ENCODE data around the gene PRKN. TPM values are rescaled to one million over a fixed set of nuclear protein-coding genes. Genes with fewer than 3 reads are reported as not detected.
A peak's percentile ranks its signal among the peaks of the same experiment; 100 is the strongest.

Gene PRKN
- total and polyA plus RNA-seq, 8 donors = 0.82 to 7.2 (median 2.9) TPM

GRCh38 chr6:162670345-162670744 is 57.2 kb downstream of the PRKN start:
- peak overlapping the region in 1 of 4 donors; percentile 10 for H3K27ac ChIP-seq
- no peaks in the 10 kb centered on the region for H3K36me3 ChIP-seq
- TF ChIP-seq CTCF (IDR thresholded peaks at IDR 0.05) = no peak
- intact Hi-C loops (cut with DNase I) = no loop called here
- peak in 2 of 6 donors; percentile 4 to 10 for DNase-seq
- peak in 3 of 4 donors; percentile 63 to 85 (median 74) for ATAC-seq
- no peak for FAIRE-seq
- H3K4me1 ChIP-seq = peaks cover 3 to 8% (median 8%) of the 10 kb centered on the region in 3 donors
- 16 to 18% methylated on average over 3 of the region's 3 CpGs for WGBS, 2 donors
- H3K9me3 ChIP-seq = no peaks in the 10 kb centered on the region
- no peak overlapping the region for H3K4me3 ChIP-seq
- H3K27me3 ChIP-seq = no peaks in the 10 kb centered on the region

DNA sequence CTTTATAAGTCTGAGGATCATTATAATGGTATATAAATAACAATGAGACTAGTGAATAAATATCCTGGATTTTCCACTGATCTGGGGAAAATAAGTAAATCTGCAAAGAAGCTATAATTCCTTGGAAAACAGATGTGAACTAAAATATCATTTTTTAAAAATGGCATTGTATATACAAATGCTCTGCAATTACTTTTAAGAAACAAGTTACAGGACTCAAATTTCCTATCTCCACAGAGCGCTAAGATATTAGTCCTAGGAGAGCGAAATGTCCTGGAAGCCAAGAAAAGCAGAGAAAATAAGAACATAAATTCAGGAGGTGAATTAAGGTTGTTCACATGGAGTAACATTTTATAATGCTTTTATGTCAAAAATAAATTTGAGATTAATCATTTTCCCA is 61.3 kb downstream of the PRKN start:
- FAIRE-seq (no peak), ATAC-seq (no peak), DNase-seq (no peak)
- H3K4me3 ChIP-seq = no peak overlapping the region
- H3K27ac ChIP-seq = no peak overlapping the region
- no peaks in the 10 kb centered on the region for H3K27me3 ChIP-seq
- H3K36me3 ChIP-seq = no peaks in the 10 kb centered on the region
- H3K4me1 ChIP-seq = peaks cover 3 to 8% (median 8%) of the 10 kb centered on the region in 3 donors
- no peak for TF ChIP-seq CTCF (IDR thresholded peaks at IDR 0.05)
- no peaks in the 10 kb centered on the region for H3K9me3 ChIP-seq
- WGBS, 2 donors = 94 to 100% methylated on average over 2 of the region's 2 CpGs
- intact Hi-C loops (cut with DNase I) = no loop called here

- FAIRE-seq = no peak
- intact Hi-C loops (cut with DNase I) = no loop called here
- 85 to 90% methylated on average over 2 of the region's 2 CpGs for whole genome bisulfite sequencing, 2 donors
- Histone ChIP-seq H3K27ac (no peak overlapping the region), H3K4me3 (no peak overlapping the region), H3K27me3 (no peaks in the 10 kb centered on the region), H3K9me3 (no peaks in the 10 kb centered on the region), H3K36me3 (no peaks in the 10 kb centered on the region), H3K4me1 (no peaks in the 10 kb centered on the region)
- DNase-seq = no peak
- no peak for TF ChIP-seq CTCF (IDR thresholded peaks at IDR 0.05)
- ATAC-seq = no peak
Observed at GRCh38 chr6:162653808-162654207, 73.8 kb downstream of the PRKN start.

- Histone ChIP-seq H3K27ac (no peak overlapping the region), H3K27me3 (no peaks in the 10 kb centered on the region), H3K4me1 (no peaks in the 10 kb centered on the region), H3K36me3 (no peaks in the 10 kb centered on the region), H3K4me3 (no peak overlapping the region), H3K9me3 (no peaks in the 10 kb centered on the region)
- no peak for TF ChIP-seq CTCF (IDR thresholded peaks at IDR 0.05)
- ATAC-seq (no peak), FAIRE-seq (no peak), DNase-seq (no peak)
- intact Hi-C loops (cut with DNase I) = no loop called here
- WGBS, 2 donors = 85 to 93% methylated on average over 3 of the region's 3 CpGs
Observed at GRCh38 chr6:162651505-162651904, 76.1 kb downstream of the PRKN start.

DNA sequence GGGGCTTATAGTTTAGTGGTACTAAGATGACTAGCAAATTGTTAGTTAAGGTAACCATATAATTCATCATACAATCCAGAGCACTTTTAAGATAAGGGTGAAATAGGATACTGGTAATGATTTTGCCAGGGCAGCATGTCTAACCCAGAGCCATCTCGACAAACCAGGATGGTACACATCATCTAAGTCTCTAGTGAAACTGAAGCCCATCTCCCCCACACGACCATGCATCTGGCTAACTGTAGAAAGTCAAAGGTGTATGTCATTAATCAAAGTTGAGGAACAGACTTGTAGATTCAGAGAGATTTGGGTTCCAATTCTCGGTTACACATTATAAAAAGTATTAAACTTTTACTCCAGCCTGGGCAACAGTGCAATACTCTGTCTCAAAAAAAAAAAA is 78.3 kb downstream of the PRKN start:
- ATAC-seq (no peak), DNase-seq (no peak), FAIRE-seq (no peak)
- Histone ChIP-seq H3K4me3 (no peak overlapping the region), H3K9me3 (no peaks in the 10 kb centered on the region), H3K4me1 (no peaks in the 10 kb centered on the region), H3K27ac (no peak overlapping the region), H3K27me3 (no peaks in the 10 kb centered on the region), H3K36me3 (no peaks in the 10 kb centered on the region)
- no peak for TF ChIP-seq CTCF (IDR thresholded peaks at IDR 0.05)
- 63 to 68% methylated on average over 3 of the region's 3 CpGs for WGBS, 2 donors
- intact Hi-C loops (cut with DNase I) = no loop called here

All from pancreas (tissue), 10 donors.